CD1c-positive myeloid dendritic cell (primary cell): ENCODE results near the gene MAP3K14.
A peak's percentile ranks its signal among the peaks of the same experiment; 100 is the strongest.

ENCODE experiments used
- DNase-seq: peaks from one replicate; pipeline ENCODE4 v3.0.0-alpha.2; 2016; ENCODE audit errors: extremely low spot score

MAP3K14 gene

DNA sequence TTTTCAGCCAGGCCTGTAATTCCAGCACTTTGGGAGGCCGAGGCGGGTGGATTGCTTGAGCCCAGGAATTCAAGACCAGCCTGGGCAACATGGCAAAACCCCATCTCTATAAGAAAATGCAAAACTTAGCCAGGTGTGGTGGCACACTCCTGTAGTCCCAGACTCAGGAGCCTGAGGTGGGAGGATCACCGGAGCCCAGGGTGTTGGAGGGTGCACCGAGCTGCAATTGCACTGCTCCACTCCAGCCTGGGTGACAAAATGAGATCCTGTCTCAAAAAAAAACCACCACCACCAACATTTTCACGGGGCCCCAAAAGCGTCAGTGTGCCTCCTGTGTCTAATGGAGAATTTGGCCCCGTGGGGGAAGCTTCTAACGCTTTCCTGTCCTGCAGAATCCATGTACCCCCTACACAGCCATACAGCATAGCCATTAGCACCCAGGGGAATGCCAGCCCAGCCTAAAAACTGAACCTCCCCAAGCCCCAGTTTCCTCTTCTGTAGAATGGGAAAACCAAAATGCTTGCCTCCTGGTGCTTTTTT, 22.2 kb upstream of the MAP3K14 start:
- no peak for DNase-seq

DNA sequence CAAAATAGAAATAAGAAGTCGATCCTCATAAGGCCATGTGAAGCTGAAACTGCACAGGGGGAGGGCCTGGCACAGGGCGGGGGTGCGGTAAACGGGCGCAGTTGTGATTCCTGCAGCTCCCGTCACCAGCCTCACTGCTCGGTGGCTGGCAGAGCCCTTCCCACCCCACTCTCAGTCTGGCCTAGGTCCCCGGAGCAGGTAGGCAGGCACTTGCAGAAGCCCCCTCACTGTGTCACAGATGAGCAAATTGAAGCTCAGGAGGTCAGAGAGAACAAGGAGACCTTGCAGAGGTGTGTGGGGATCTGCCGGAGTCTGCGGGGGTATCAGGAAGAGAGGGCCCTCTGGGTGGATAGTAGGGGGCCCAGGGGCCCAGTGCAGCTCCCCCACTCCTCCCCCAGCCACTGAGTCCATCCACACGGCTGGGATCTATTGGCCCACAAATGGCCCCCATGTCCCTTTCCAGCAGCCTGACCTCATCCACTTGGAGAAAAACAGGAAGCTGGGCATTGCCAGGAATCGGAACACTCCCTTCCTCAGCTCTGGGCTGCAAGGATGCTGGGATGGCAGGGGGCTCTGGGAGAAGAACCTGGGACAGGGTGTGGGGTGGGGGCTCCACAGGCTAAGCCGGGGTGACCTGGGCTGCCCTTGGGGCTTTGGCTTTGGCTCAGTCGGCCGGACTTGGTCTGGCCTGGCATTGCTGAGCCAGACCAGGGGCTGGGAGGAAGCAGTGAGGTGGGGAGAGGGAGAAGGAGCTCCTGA, 21.4 kb upstream of the MAP3K14 start:
- no peak for DNase-seq

DNA sequence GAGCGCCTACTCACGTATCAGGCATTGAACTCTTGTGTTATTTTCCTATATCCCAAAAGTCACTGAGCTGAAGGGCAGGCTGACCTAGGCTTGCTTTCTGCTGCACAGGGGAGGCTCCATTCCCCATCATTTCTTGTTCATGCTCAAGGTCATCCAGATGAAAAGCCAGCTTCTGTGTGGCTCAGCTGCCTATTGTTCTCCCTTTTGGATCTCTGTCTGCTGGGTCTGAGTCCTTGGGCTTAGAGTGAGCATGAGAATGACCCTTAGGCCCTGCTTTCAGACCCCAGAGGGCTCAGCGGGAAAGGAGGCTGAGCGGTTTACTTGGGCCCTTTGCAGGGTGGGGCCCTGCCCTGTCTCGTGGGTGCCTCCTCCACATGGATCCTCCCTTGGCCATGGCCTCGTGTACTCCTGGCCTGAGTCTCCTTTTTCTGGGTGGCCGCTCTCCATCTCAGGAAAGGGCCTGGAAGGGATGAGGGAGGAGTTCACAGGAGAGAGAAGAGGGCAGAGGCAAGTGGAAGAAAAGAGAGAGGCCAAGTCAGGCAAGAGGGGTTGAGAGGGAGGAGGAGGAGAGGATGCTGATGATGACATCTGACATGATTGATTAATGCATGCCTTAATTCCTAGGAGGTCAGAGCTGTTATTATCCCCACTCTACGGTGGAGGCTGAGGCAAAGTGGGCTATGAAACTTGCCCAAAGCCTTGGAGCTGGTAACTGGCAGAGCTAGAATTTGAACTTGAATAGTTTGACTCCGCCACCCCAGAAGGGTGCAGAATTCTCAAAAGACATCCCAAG, 19.8 kb upstream of the MAP3K14 start:
- no peak for DNase-seq

DNA sequence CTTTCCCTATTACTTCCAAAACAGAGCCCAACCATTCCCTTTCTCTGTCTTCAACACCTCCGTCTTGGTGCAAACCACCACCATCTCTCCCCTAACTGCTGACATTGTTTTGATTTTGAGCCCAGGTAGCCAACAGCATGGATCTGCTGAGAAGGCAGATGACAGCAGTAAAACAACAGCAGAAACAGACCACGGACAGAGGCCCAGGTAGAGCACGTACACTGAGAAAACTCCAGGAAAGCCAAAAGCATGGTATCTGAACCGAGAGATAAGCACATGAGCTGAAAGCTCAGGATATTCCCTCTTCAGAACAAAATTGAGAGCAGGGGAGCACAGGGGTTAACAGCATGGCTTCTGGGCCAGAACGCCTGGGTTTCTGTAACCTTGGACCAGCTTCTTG, 18.9 kb upstream of the MAP3K14 start:
- no peak for DNase-seq

DNA sequence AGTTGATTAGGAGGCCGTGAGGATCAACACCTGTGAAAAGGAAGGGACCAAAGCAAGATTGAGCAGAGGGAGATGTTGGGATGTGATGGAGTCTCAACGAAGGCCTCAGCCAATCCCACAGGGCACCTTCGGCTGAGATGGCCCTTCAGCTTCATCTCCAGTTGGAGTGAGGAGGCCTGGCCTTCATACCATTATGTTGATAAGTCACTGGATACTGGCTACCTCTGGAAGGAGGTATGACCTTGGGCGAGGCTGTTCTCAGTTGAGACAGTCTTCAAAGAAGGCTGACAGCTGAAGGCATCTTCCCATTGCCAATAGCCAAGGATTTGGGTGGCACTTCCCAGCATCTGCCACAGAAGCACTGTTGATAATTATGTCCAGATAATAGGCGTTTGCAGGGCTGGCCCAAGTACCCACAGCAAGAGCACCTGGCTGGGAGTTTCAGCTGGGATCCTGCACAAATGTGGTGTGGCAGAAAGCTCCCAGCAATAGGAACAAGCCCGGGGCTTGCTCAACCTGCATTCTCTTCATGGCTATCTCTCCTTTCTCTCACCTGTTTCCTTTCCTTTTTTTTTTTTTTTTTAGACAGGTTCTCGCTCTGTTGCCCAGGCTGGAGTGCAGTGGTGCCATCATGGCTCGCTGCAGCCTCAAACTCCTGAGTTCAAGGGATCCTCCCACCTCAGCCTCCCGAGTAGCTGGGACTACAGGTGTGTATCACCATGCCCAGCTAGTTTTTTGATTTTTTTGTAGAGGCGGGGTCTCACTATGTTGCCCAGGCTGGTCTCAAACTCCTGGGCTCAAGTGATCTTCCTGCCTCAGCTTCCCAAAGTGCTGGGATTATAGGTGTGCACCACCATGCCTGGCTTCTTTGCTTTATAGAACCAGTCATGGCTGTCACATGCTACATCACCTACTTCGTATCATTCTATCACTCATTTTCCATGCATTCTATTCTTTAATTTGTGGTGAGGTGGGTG, 18.2 kb upstream of the MAP3K14 start:
- no peak for DNase-seq

DNA sequence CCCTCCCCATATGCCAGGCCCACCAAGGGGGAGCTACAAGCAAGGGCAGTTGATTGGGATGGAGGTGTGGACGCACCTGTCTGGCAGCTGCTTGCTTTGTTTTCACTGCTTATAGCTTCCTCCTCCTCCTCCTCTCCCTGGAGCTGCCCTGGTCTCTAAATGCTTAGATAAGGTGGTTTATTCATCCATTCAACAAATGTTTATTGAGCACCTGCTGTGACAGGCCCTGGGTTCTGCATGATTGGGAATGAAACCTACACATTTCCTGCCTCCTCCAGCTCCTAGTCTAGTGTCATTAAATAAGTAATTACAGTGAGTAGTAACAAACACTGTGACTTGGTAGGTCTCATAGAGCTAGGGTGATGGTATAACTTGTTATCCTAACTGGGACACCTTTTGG, 17.4 kb upstream of the MAP3K14 start:
- no peak for DNase-seq

DNA sequence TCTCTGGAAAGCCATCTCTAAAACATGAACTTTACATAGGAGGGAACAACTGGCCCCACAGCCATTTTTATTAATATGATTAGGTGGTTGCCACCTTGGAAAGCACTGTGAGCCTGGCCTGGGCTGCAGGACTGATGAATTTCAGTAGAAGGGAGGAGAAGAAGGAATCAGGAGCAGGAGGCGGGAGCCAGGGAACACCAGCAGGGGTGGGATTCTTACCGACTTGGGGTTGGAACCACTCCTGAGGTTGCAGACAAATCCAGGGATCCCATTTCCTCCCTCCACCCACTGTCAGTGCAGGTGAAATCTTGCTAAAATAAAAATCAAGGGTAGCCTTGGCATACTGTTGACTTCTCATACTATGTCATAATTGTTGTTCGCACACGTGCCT, 16.9 kb upstream of the MAP3K14 start:
- DNase-seq = no peak

DNA sequence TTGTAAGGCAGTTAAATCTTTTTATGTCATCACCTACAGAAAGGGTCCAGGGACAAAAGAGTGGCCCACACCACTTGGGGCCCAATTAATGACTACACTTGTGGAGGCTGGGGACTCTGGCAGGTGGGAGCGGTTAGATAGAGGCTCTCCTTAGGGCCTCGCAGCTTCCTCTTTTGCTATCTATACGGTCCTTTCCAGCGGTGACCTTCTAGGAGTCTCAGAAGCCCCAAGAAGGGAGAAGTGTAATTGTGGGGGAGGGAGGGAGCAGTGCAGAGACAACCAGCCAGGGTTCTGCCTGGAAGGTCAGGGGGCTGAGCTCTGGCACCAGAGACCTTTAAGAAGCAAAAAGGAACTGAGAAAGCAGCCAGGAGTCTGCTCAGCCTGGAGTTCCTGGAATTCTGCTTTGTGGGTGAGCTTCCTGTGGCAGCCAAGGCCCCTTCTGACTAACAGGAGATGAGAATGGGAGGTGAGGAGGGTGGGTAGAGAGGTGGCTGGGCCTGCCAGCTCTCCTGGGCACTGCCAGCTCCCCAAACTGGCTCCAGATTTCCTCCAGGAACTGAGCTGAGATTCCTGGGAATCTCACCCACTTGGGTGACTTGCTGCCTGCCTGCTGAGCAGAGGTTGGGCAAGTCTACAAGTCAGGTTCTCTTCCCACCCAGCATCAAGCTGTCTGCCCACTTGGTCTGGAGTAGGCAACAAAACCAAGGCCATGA, 16.3 kb upstream of the MAP3K14 start:
- DNase-seq = peak; percentile 95

DNA sequence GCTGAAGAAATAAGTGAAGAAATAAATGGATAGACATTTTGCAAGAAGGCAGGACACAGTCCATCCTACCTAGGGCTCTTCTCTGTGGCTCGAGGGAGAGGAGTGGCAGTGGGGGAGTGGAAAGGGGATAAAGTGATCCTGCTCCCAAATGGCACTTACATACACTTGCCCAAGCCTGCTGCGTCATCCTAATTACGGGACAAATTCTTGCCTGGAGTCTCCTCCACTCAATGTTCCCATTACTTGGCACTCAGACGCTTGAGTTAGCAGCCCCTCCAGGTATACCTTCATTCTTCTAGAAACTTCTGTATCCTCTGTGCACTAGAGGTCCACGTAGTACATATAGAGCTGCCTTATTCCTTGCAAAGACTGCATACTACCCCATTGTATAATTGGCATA, 15.7 kb upstream of the MAP3K14 start:
- no peak for DNase-seq

DNA sequence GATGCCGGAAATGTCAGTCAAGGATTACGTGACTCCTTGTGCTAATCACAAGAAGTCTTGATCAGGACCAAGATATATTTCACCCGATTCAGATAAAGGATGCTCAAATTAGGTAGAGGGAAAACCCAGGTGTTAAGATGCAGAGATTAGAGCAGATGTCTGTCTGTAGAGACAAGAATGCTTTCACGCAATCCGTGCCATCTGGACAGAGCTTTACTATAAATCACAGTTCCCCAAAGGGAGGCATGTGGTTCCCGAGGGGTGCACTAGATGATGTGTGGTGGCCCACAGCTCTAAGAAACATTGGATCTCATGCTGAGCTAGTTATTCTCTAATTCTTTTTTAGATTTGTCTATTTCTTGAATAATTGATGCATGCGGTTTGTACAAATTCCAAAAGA, 9.8 kb upstream of the MAP3K14 start:
- DNase-seq = no peak

DNA sequence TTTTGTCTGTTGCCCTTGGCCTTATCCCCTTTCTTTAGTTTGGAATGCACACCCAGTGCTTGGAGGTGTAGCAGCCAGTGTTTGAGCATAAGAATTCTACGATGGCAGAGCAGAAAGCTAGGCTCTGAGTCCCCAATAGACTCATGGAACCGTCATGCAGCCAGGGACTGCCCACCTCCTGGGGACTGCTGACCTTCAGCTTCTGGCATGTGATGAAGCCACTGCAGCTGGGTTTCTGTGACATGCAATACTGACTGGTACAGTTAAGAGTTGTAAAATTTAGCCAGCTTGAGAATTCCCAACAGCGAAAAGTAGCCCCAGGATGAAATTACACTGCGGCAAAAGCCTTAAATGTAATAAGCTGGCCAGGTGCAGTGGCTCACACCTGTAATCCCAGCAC, 9.0 kb upstream of the MAP3K14 start:
- DNase-seq = no peak

DNA sequence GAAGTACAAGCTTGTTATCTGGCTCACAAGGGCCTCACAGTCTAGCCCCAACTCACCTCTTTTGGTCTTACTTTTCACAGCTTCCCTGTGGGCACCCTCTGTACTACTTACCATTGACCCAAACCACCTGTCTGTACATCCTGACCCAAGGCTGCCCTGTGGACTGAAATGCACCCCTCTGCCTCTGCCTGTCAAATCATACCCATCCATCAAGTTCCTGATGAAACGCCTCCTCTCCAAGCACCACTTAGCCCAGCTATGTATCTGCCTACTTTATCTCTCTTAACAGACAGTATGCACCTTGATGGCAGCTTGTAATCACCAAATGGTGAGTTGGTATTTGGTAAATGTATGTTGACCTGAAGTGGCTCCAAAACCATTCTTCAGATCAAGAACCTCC, 7.5 kb upstream of the MAP3K14 start:
- no peak for DNase-seq

DNA sequence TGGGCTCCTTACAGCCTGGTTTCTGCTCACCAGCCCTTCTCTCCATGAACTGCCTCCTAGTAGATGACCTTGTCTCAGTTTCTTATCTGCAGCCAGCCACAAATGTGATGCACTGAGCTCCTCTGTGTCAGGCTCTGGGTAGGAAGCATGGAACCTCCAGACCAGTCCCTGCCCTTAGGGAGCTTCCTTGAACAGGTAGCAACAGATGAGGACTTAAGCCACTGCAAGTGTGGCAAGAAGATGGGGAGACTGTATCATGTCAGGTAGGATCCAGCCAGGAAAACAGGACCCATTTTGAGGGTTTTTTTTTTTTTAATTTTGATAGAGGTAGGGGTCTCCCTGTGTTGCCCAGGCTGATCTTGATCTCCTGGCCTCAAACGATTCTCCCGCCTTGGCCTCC, 5.3 kb upstream of the MAP3K14 start:
- no peak for DNase-seq

DNA sequence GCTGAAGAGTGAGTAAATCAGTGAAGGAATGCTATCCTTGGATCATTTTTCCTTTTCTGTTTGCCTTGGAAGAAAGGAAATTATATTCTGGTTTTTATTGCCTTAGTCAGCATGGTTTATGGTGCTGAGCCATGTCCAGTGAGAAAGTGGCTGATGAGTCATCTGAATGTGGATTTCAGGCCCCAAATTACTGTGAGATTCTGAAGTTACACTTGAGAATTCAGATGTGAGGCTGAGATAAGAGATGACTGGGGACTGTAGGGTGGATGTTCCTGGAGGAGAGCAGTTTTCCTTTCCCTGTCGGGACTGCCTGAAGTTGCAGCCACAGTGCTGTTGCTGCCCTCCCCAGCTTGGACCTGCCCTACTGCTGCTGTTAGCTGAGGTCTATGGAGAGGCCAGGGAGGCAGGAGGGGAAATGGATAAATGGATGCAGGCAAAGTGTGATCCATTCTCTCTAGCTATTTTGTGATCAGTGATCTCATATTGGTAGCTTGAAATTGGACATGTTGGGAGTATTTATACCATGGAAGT, 4.2 kb upstream of the MAP3K14 start:
- DNase-seq = peak; percentile 51

DNA sequence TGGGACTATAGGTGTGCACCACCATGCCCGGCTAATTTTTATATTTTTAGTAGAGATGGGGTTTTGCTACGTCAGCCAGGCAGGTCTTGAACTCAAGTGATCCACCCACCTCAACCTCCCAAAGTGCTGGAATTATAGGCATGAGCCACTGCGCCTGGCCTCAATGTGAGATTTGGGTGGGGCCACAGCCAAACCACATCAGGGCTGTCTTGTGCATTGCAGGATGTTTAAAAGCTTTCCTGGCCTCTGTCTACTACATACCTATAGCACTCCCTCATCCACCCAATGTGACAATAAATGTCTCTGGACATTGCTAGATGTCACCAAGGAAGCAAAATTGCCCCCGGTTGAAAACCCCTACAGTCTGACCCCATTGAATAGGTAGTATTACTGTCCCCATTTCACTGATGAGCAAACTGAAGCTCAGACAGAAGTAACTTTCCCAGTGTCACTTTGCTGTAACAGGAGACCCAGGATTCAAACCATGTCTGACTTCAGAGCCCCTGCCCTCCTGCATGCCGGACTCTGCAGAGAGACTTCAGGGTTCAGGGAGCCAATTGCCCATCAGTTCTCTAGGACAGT, 3.6 kb upstream of the MAP3K14 start:
- no peak for DNase-seq

DNA sequence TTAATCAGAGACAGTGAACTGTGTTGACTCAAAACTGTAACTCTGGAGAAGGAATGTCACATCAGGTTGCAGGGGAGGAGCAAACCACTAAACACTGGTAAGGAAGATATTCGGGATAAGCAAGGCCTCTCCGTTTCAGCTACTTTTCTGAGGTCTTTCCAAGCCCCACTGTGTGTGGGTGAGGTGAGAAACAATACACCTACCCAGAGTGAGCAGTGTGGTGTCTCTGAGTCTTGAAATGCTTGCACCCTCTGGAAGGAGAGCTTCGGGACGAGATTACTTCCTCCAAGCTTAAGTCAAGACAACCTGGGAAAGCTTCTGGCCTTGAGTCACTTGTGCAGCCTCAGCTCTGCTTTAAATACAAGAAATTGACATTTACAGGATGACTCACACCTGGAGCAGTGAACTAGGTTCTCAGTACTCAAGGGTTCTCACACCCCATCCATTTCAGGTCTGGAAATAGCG, 2.5 kb upstream of the MAP3K14 start:
- peak; percentile 43 for DNase-seq

DNA sequence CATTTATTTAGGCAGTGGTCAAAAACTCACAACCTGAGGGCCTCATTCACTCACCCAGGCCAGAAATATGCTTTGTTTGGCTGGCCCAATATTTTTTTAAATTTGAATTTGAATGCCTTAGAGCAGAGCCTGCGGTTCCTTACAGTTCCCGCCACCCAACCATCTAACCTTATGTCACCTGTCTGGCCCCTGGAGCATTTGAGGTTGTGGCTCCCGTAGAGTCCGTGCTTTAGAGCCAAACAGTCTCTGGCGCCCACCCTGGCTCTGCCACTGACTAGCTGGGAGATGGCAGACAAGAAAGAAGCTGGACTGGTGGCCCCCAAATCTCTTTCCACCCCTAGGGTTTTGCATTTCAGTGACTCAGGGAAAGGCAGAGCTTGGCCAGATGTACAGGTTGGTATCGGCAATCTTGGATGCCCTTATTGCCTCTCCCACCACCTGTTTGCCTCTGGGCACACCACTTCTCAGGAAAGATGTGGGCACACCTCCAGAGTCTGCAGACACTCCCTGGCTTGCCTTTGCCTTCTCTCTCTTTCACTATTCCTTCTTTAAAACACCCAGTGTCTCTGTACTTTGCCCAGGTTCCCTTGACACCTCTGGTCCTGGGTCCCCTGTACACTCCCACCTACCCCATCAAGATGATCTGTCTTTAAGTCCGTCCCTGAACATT, 1.9 kb upstream of the MAP3K14 start:
- DNase-seq = no peak

DNA sequence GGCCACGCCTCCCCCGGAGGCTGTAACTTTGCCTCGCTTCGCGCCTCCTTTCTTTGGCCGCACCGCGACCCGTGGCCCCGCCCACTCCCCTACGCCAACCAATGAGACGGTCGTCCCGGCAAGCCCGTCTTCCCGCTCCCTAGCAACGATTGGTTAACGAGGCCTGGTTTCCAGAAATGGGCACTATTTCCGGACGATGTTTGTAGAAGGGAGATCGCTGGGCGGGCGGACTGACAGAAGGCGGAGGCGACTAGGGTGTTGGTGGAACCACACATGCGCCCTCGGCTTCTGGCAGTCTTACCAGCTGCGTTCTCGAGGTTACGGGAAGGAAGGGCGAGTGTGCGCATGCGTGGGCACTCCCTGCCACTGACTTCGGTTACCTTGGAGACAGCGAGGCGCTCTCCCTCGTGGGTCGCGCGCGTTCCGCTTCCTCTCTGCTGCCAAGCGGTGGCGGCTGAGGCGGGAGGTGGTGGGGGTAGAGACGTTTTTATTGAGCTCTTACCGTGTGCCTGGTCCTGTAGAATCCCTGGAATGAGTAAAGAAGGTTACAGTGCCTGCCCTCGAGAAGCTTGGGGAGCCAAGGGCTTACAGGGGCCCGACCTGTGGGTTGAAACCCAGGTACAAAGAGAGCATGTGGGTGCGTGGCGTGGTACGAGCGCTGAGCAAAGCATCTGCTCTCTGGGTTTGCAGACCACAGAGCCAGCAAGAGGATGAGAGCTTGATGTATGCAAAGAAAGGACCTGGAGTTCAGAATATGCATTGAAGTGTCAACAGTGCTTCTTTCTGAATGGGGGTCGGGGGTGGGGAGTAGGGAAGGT, 500 bp upstream of the MAP3K14 start:
- DNase-seq = peak; percentile 100
